ENCODE measurements around the gene RUNDC1. TPM values are rescaled to one million over a fixed set of nuclear protein-coding genes. Genes with fewer than 3 reads are reported as not detected.

RUNDC1 gene
- total RNA-seq, 1 donor from 2014 or later = 12.5 TPM

- no peaks in the 10 kb centered on the region for H3K27me3 Mint-ChIP-seq (ENCODE audit: unreplicated experiment)
- peak overlapping the region; percentile 96 for H3K27ac Mint-ChIP-seq (ENCODE audit: unreplicated experiment)
- no peak for DNase-seq (ENCODE audit: extremely low spot score, unreplicated experiment)
These were observed 40.7 kb downstream of the RUNDC1 start for GRCh38 chr17:43020789-43021740.

GRCh38 chr17:43021741-43022512 lies 41.6 kb downstream of the RUNDC1 start, which contains the start of gene VAT1:
Gene VAT1, minus strand, starts transcription at chr17:43022385. Its CDS starts 63 bp downstream, at chr17:43022322.
- Mint-ChIP-seq H3K27ac (ENCODE audit: unreplicated experiment) (peak within 1 kb of the TSS; percentile 96), H3K36me3 (ENCODE audit: unreplicated experiment) (peaks cover 12% of the 10 kb centered on the region), H3K4me1 (ENCODE audit: unreplicated experiment) (peaks cover 35% of the 10 kb centered on the region), H3K4me3 (ENCODE audit: unreplicated experiment) (peak within 1 kb of the TSS; percentile 94), H3K27me3 (ENCODE audit: unreplicated experiment) (no peaks in the 10 kb centered on the region), H3K9me3 (ENCODE audit: unreplicated experiment) (no peaks in the 10 kb centered on the region)
- DNase-seq (ENCODE audit: extremely low spot score, unreplicated experiment) = peak; percentile 90
- no peak for TF ChIP-seq CTCF (IDR thresholded peaks at IDR 0.05)

More at GRCh38 chr17:43020789-43021740, 40.7 kb downstream of the RUNDC1 start:
- H3K9me3 Mint-ChIP-seq (ENCODE audit: unreplicated experiment) = no peaks in the 10 kb centered on the region
- TF ChIP-seq CTCF (IDR thresholded peaks at IDR 0.05) = no peak
- peaks cover 31% of the 10 kb centered on the region for H3K4me1 Mint-ChIP-seq (ENCODE audit: unreplicated experiment)
- peaks cover 14% of the 10 kb centered on the region for H3K36me3 Mint-ChIP-seq (ENCODE audit: unreplicated experiment)
- H3K4me3 Mint-ChIP-seq (ENCODE audit: unreplicated experiment) = peak overlapping the region; percentile 94

GRCh38 chr17:43024407-43025289 lies 44.3 kb downstream of the RUNDC1 start, which contains the start of gene RND2:
Gene RND2, plus strand, starts transcription at chr17:43025231. Its CDS starts 117 bp downstream, at chr17:43025348.
- TF ChIP-seq CTCF (IDR thresholded peaks at IDR 0.05) = peak; percentile 82
- DNase-seq (ENCODE audit: extremely low spot score, unreplicated experiment) = peak; percentile 96
- Mint-ChIP-seq H3K4me1 (ENCODE audit: unreplicated experiment) (peaks cover 28% of the 10 kb centered on the region), H3K27me3 (ENCODE audit: unreplicated experiment) (no peaks in the 10 kb centered on the region), H3K36me3 (ENCODE audit: unreplicated experiment) (no peaks in the 10 kb centered on the region), H3K9me3 (ENCODE audit: unreplicated experiment) (no peaks in the 10 kb centered on the region), H3K27ac (ENCODE audit: unreplicated experiment) (peak within 1 kb of the TSS; percentile 94), H3K4me3 (ENCODE audit: unreplicated experiment) (peak within 1 kb of the TSS; percentile 90)

- no peaks in the 10 kb centered on the region for H3K27me3 Mint-ChIP-seq (ENCODE audit: unreplicated experiment)
- H3K9me3 Mint-ChIP-seq (ENCODE audit: unreplicated experiment) = no peaks in the 10 kb centered on the region
- no peak for DNase-seq (ENCODE audit: extremely low spot score, unreplicated experiment)
- peak overlapping the region; percentile 18 for H3K27ac Mint-ChIP-seq (ENCODE audit: unreplicated experiment)
- peaks cover 22% of the 10 kb centered on the region for H3K4me1 Mint-ChIP-seq (ENCODE audit: unreplicated experiment)
- TF ChIP-seq CTCF (IDR thresholded peaks at IDR 0.05) = no peak
- H3K36me3 Mint-ChIP-seq (ENCODE audit: unreplicated experiment) = no peaks in the 10 kb centered on the region
- peak overlapping the region; percentile 69 for H3K4me3 Mint-ChIP-seq (ENCODE audit: unreplicated experiment)
These were observed 44.9 kb downstream of the RUNDC1 start for GRCh38 chr17:43025290-43025657.

Data from osteocyte (in vitro differentiated cells).